AG09309 (cell line): ENCODE results near the gene VPS8.

Experiments
- DNase-seq: peaks from one replicate; pipeline ENCODE4 v3.0.0-alpha.2; 2010; ENCODE audit warnings: low read depth
- H3K4me3 ChIP-seq: 2 replicates; pipeline ENCODE4 v1.5.1; 2011; ENCODE audit warnings: mild to moderate bottlenecking, low read depth, low read length, moderate library complexity; ENCODE audit not compliant: control insufficient read depth
- TF ChIP-seq, protein P1 (sequence below): IDR thresholded peaks from 2 replicates; pipeline ENCODE4 v1.5.1; 2011; ENCODE audit warnings: mild to moderate bottlenecking, low read depth, low read length, inconsistent platforms; ENCODE audit not compliant: insufficient read depth, control insufficient read depth; ENCODE audit errors: missing control alignments

The VPS8 gene

DNA sequence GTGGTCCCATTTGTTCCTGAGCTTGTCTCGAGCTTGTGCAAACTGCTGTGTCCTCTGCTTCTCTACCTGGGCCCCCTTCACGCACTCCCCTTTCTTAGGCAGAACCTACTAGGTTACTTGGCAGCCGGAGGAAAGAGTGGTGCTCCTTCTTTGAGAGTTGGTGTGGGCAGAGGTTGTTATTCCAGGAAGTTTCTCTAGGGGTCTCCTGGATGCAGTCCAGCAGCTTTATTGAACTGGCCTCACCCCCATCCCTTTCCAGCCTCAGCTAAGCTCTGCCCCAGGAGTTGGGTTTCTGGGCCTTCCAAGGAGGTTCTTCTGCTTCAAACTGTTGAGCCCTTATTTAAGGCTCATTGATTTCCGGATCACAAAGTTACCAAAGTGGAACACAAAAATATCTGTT is 237.7 kb downstream of the VPS8 start:
- no peak overlapping the region for H3K4me3 ChIP-seq
- TF ChIP-seq, protein P1, sequence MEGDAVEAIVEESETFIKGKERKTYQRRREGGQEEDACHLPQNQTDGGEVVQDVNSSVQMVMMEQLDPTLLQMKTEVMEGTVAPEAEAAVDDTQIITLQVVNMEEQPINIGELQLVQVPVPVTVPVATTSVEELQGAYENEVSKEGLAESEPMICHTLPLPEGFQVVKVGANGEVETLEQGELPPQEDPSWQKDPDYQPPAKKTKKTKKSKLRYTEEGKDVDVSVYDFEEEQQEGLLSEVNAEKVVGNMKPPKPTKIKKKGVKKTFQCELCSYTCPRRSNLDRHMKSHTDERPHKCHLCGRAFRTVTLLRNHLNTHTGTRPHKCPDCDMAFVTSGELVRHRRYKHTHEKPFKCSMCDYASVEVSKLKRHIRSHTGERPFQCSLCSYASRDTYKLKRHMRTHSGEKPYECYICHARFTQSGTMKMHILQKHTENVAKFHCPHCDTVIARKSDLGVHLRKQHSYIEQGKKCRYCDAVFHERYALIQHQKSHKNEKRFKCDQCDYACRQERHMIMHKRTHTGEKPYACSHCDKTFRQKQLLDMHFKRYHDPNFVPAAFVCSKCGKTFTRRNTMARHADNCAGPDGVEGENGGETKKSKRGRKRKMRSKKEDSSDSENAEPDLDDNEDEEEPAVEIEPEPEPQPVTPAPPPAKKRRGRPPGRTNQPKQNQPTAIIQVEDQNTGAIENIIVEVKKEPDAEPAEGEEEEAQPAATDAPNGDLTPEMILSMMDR, result no peak
- DNase-seq, result no peak

DNA sequence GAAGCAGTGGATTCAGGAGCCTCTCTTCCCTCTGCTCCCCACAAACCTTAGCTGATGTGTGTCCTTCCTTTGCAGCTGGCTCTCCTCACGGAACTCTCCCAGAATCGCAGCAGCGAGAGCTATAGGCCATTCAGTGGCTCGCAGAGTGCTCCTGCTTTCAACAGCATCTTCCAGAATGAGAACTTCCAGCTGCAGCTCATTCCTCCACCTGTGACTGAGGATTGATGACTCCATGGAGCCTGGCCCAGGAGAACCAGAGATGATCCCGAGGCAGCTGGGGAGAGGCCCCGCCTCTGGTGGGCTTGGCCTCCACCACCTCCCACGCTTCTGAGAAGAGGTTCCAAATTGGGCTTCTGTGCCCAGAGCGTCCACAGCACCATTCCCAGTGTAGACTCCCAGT is 239.8 kb downstream of the VPS8 start:
- no peak overlapping the region for H3K4me3 ChIP-seq
- TF ChIP-seq, protein P1, result no peak
- no peak for DNase-seq

DNA sequence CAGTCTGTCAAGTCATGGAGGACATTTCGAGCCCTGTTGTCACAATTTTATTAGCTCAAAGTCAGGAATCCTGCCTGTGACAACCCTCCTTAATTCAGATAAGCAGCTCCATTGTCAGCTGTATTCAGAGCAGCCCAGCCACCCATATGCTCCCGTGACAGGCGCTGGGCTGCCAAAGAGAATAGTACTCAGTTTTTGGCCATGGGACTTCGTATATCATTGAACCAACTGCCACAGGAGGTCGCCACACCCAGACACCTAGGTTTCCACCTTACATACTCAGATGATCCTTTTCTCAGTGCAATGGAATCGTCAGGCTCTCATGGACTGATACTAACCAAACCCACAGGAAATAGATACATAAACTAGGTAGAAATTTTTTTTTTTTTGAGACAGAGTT is 240.7 kb downstream of the VPS8 start:
- TF ChIP-seq, protein P1, result no peak
- no peak overlapping the region for H3K4me3 ChIP-seq
- DNase-seq, result no peak

DNA sequence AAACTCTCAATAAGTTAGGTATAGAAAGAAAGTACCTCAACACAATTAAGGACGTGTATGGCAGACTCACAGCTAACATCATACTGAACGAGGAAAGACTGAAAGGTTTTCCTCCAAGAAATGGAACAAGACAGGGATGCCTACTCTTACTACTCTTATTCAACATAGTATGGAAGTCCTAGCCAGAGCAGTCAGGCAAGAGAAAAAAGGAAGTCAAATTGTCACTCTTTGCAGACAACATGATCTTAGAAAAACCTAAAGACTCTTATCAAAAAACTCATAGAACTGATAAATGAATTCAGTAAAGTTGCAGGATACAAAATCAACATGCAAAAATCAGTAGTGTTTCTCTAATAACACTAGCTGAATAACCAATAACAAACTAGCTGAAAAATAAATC is 244.9 kb downstream of the VPS8 start:
- TF ChIP-seq, protein P1, result no peak
- no peak for DNase-seq
- H3K4me3 ChIP-seq, result no peak overlapping the region

DNA sequence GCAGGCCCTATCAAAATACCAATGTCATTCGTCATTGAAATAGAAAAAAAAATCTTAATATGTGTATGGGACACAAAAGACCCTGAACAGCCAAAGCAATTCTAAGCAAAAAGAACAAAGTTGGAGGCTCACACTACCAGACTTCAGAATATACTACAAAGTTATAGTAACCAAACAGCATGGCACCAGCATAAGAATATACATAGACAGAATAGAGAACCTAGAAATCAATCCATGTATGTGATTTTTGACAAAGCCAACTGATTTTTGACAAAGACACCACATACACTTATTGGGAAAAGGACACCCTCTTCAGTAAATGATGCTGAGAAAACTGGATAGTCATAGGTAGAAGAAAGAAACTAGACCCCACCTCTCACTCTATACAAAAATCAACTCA is 245.9 kb downstream of the VPS8 start:
- TF ChIP-seq, protein P1, result no peak
- H3K4me3 ChIP-seq, result no peak overlapping the region
- no peak for DNase-seq

DNA sequence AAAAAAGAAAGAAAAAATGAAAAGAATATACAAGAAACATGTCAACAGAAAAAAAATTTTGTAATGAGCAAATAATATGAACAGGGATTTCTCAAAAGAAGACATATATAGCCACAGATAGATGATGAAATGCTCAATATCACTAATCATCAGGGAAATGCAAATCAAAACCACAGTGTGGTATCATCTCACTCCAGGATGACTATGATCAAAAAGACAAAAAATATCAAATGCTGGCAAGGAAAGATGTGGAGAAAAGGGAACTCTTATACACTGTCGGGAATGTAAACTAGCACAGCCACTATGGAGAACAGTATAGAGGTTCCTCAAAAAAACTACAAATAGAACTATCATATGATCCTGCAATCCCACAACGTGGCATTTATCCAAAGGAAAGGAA is 246.8 kb downstream of the VPS8 start:
- no peak for DNase-seq
- no peak overlapping the region for H3K4me3 ChIP-seq
- TF ChIP-seq, protein P1, result no peak

DNA sequence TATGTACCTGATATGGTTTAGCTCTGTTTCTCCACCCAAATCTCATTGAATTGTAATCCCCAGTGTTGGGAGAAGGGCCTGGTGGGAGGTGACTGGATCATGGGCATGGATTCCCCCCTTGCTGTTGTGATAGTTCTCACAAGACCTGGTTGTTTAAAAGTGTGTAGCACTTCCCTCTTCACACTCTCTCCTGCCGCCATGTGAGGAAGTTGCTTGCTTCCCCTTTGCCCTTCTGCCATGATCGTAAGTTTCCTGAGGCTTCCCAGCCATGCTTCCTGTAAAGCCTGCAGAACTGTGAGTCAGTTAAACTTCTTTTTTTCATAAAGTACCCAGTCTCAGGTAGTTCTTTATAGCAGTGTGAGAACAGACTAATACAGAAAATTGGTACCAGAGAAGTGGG is 247.8 kb downstream of the VPS8 start:
- TF ChIP-seq, protein P1, result no peak
- H3K4me3 ChIP-seq, result no peak overlapping the region
- DNase-seq, result no peak
